ENCODE results near the gene EFCAB11. TPM values are rescaled to one million over a fixed set of nuclear protein-coding genes. Genes with fewer than 3 reads are reported as not detected.

The EFCAB11 gene
- total RNA-seq, 1 donor from 2014 or later = 7.5 TPM

- DNase-seq (ENCODE audit: low read depth) (no peak), FAIRE-seq (no peak)
- H3K4me1 Mint-ChIP-seq (ENCODE audit: low read depth, unreplicated experiment) = peaks cover 10% of the 10 kb centered on the region
- Histone ChIP-seq H3K9ac (ENCODE audit: low read length) (peak overlapping the region; percentile 9), H3K4me3 (ENCODE audit: insufficient read depth, low read depth, low read length) (no peak overlapping the region), H3K27ac (ENCODE audit: low read depth, low read length) (no peak overlapping the region), H3K4me1 (ENCODE audit: insufficient read depth, low read length) (peaks cover 20% of the 10 kb centered on the region), H3K79me2 (ENCODE audit: insufficient read depth, low read length) (no peaks in the 10 kb centered on the region), H4K20me1 (ENCODE audit: insufficient read depth, low read length) (no peaks in the 10 kb centered on the region), H3K36me3 (ENCODE audit: insufficient read depth, low read length) (no peaks in the 10 kb centered on the region), H3K27me3 (ENCODE audit: insufficient read depth, low read length) (no peaks in the 10 kb centered on the region), H2AFZ (ENCODE audit: low read depth, low read length) (no peak overlapping the region), H3K4me2 (ENCODE audit: low read length) (peak overlapping the region; percentile 47), H3K9me3 (ENCODE audit: insufficient read depth, low read depth, low read length) (no peaks in the 10 kb centered on the region)
- H3K27me3 Mint-ChIP-seq (ENCODE audit: low read depth, unreplicated experiment) = no peaks in the 10 kb centered on the region
- peaks cover under 1% of the 10 kb centered on the region for H3K9me3 Mint-ChIP-seq (ENCODE audit: unreplicated experiment)
- peak overlapping the region; percentile 77 for H3K27ac Mint-ChIP-seq (ENCODE audit: unreplicated experiment)
- no peak overlapping the region for H3K4me3 Mint-ChIP-seq (ENCODE audit: unreplicated experiment)
- TF ChIP-seq EZH2 (IDR thresholded peaks at IDR 0.05; ENCODE audit: insufficient read depth, low read length) = no peak
- TF ChIP-seq, protein P1, sequence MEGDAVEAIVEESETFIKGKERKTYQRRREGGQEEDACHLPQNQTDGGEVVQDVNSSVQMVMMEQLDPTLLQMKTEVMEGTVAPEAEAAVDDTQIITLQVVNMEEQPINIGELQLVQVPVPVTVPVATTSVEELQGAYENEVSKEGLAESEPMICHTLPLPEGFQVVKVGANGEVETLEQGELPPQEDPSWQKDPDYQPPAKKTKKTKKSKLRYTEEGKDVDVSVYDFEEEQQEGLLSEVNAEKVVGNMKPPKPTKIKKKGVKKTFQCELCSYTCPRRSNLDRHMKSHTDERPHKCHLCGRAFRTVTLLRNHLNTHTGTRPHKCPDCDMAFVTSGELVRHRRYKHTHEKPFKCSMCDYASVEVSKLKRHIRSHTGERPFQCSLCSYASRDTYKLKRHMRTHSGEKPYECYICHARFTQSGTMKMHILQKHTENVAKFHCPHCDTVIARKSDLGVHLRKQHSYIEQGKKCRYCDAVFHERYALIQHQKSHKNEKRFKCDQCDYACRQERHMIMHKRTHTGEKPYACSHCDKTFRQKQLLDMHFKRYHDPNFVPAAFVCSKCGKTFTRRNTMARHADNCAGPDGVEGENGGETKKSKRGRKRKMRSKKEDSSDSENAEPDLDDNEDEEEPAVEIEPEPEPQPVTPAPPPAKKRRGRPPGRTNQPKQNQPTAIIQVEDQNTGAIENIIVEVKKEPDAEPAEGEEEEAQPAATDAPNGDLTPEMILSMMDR (IDR thresholded peaks at IDR 0.05; ENCODE audit: insufficient read depth, low read depth, low read length) = no peak
- no peaks in the 10 kb centered on the region for H3K36me3 Mint-ChIP-seq (ENCODE audit: low read depth, unreplicated experiment)
Measured at GRCh38 chr14:89773151-89773550, 181.4 kb downstream of the EFCAB11 start.

DNA sequence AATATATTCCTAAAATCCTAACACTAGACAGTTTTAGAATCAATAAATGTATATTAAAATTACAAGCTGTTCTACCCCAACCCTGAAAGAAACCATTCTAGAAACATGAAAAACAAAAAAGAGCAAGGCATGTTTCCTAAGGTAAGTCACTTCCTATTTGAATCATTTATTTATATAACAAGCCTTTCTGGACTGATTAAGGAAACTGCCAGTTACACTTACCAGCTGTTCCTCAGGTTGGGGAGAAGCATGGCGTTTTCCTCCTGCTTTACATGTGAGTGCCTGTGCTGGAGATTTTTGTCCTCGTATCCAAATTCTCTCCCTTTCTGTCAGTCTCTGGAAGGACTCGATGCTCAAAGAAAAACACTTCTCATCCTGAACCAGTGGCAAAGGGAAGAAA lies 183.3 kb downstream of the EFCAB11 start:
- H3K9me3 Mint-ChIP-seq (ENCODE audit: unreplicated experiment) = no peaks in the 10 kb centered on the region
- Histone ChIP-seq H3K9ac (ENCODE audit: low read length) (peak overlapping the region; percentile 8), H4K20me1 (ENCODE audit: insufficient read depth, low read length) (no peaks in the 10 kb centered on the region), H3K9me3 (ENCODE audit: insufficient read depth, low read depth, low read length) (no peaks in the 10 kb centered on the region), H3K79me2 (ENCODE audit: insufficient read depth, low read length) (no peaks in the 10 kb centered on the region), H3K4me2 (ENCODE audit: low read length) (peak overlapping the region; percentile 26), H2AFZ (ENCODE audit: low read depth, low read length) (peak overlapping the region; percentile 2), H3K4me1 (ENCODE audit: insufficient read depth, low read length) (peaks cover 20% of the 10 kb centered on the region), H3K4me3 (ENCODE audit: insufficient read depth, low read depth, low read length) (no peak overlapping the region), H3K27ac (ENCODE audit: low read depth, low read length) (no peak overlapping the region), H3K36me3 (ENCODE audit: insufficient read depth, low read length) (no peaks in the 10 kb centered on the region), H3K27me3 (ENCODE audit: insufficient read depth, low read length) (no peaks in the 10 kb centered on the region)
- TF ChIP-seq, protein P1 (IDR thresholded peaks at IDR 0.05; ENCODE audit: insufficient read depth, low read depth, low read length) = no peak
- TF ChIP-seq EZH2 (IDR thresholded peaks at IDR 0.05; ENCODE audit: insufficient read depth, low read length) = no peak
- DNase-seq (ENCODE audit: low read depth) = peak; percentile 55
- H3K27me3 Mint-ChIP-seq (ENCODE audit: low read depth, unreplicated experiment) = no peaks in the 10 kb centered on the region
- H3K4me3 Mint-ChIP-seq (ENCODE audit: unreplicated experiment) = no peak overlapping the region
- H3K27ac Mint-ChIP-seq (ENCODE audit: unreplicated experiment) = no peak overlapping the region
- H3K4me1 Mint-ChIP-seq (ENCODE audit: low read depth, unreplicated experiment) = peaks cover 10% of the 10 kb centered on the region
- H3K36me3 Mint-ChIP-seq (ENCODE audit: low read depth, unreplicated experiment) = no peaks in the 10 kb centered on the region
- FAIRE-seq = no peak

GRCh38 chr14:89767861-89768268 lies 186.7 kb downstream of the EFCAB11 start:
- H3K4me1 ChIP-seq (ENCODE audit: insufficient read depth, low read length) = peaks cover 11% of the 10 kb centered on the region
- no peaks in the 10 kb centered on the region for H4K20me1 ChIP-seq (ENCODE audit: insufficient read depth, low read length)
- H3K79me2 ChIP-seq (ENCODE audit: insufficient read depth, low read length) = no peaks in the 10 kb centered on the region
- H3K4me3 ChIP-seq (ENCODE audit: insufficient read depth, low read depth, low read length) = no peak overlapping the region
- H3K27me3 ChIP-seq (ENCODE audit: insufficient read depth, low read length) = peaks cover under 1% of the 10 kb centered on the region
- H2AFZ ChIP-seq (ENCODE audit: low read depth, low read length) = no peak overlapping the region
- H3K36me3 ChIP-seq (ENCODE audit: insufficient read depth, low read length) = no peaks in the 10 kb centered on the region
- TF ChIP-seq, protein P1 (IDR thresholded peaks at IDR 0.05; ENCODE audit: insufficient read depth, low read depth, low read length) = peak; percentile 71
- no peak for TF ChIP-seq EZH2 (IDR thresholded peaks at IDR 0.05; ENCODE audit: insufficient read depth, low read length)
- FAIRE-seq = no peak
- Mint-ChIP-seq H3K9me3 (ENCODE audit: unreplicated experiment) (no peaks in the 10 kb centered on the region), H3K36me3 (ENCODE audit: low read depth, unreplicated experiment) (no peaks in the 10 kb centered on the region), H3K4me1 (ENCODE audit: low read depth, unreplicated experiment) (no peaks in the 10 kb centered on the region), H3K27ac (ENCODE audit: unreplicated experiment) (no peak overlapping the region), H3K27me3 (ENCODE audit: low read depth, unreplicated experiment) (no peaks in the 10 kb centered on the region), H3K4me3 (ENCODE audit: unreplicated experiment) (no peak overlapping the region)
- DNase-seq (ENCODE audit: low read depth) = peak; percentile 23
- no peaks in the 10 kb centered on the region for H3K9me3 ChIP-seq (ENCODE audit: insufficient read depth, low read depth, low read length)
- no peak overlapping the region for H3K27ac ChIP-seq (ENCODE audit: low read depth, low read length)
- no peak overlapping the region for H3K9ac ChIP-seq (ENCODE audit: low read length)
- H3K4me2 ChIP-seq (ENCODE audit: low read length) = no peak overlapping the region
